IPS DF 4.7 (cell line): ENCODE results near the gene MAD2L1BP.

Source experiments
- DNase-seq: peaks from one replicate; pipeline ENCODE4 v3.0.0-alpha.2; 2013; ENCODE audit warnings: low spot score; ENCODE audit errors: extremely low read depth

MAD2L1BP gene

DNA sequence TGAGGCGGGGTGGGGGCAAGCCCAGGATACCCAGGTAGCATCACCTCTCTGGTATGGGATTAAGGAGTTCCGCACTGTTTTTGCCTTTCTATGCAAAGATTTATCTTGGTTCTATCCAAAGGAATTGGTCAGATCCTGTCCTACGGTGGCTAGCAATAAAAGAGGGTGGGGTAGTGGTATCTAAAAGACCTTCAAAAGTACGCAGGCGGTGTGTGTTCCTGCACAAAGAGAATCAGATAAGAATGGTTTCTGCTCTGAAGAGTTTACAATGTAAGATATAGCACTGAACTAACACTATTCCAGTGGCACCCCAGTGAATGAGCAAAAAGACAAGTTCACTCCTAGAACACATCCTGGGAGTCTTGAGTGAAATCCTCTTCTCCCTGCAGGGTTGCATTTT lies 45.7 kb downstream of the MAD2L1BP start:
- DNase-seq: no peak

DNA sequence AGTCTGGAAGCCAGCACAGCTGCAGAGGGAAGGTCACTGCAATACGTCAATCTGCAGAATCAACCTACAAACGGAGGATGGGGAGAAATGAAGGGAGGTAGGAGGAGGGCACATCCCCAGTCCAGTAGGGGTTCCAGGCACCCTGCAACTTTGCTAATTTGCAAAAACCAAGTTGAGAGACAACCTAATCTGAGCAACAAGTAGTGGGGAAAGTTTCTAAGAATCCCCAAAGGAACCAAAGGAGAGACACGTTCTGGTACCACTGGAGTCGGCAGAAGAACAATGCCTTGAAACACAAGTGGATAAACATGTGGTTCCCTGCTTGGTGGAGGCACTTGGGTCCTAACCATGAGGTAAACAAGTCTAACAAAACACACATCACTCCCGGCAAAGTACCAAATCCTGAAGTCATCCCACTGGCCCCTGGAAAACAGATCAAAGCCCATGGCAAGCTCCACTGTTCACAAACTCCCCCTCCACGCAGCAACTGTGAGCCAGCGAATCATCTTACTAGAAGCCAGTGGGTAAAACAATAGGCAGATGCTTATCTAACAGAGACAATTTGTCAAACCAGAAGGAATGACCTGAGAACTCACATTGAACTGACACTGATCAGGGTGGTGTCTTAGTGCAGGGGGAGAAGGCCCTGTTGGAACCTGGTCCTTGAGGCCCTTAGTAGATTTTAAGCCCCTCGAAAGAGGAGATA lies 47.2 kb downstream of the MAD2L1BP start:
- DNase-seq: no peak

DNA sequence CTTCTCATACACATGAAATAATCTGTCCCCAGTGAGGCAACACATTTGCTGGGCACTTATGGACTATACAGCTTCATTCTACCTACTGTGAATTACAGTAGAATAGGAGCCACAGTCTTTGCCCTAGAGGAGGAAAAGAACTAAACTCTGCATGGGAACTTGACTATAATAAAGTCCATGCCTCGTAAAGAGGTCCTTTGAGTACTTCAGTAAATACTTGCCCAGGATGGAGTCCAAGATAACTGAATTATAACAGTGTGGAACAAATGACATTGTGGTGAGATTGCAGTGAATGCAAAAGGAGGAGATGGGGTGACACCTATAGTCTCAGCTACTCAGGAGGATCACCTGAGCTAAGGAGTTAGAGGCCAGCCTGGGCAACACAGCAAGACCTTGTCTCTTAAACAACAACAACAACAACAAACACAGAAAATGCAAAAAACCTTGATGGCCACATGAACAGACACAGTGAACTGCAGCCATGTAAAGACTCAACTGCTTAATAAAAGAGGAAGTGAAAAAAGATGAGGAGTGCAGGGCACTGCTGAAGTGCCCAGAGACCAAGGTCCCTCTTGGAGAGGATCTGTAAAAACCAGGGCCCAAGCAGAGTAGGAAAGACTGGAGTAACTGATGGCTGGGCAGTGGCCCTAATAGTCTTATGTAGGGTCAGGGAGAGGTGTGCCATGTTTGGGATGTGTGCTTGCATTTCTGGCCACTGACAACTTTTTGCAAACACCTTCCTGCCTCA lies 48.2 kb downstream of the MAD2L1BP start:
- no peak for DNase-seq

DNA sequence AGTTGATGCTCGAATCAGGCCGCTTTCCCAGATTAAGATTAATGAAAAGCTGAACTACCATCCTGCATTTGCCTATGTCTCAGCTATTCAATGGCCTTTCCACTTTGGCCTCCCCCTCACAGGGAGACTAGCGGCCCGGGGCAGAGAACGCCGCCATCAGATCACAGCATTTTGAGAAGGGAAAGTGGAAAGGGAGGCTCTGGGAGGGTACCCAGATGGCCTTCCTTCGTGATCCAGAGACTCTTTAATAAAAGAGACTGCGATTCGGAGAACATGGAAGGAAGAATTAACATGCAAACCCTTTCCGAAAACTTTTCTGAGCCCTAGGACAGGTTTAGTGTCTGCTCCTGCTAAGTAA lies 51.4 kb downstream of the MAD2L1BP start:
- DNase-seq: no peak

DNA sequence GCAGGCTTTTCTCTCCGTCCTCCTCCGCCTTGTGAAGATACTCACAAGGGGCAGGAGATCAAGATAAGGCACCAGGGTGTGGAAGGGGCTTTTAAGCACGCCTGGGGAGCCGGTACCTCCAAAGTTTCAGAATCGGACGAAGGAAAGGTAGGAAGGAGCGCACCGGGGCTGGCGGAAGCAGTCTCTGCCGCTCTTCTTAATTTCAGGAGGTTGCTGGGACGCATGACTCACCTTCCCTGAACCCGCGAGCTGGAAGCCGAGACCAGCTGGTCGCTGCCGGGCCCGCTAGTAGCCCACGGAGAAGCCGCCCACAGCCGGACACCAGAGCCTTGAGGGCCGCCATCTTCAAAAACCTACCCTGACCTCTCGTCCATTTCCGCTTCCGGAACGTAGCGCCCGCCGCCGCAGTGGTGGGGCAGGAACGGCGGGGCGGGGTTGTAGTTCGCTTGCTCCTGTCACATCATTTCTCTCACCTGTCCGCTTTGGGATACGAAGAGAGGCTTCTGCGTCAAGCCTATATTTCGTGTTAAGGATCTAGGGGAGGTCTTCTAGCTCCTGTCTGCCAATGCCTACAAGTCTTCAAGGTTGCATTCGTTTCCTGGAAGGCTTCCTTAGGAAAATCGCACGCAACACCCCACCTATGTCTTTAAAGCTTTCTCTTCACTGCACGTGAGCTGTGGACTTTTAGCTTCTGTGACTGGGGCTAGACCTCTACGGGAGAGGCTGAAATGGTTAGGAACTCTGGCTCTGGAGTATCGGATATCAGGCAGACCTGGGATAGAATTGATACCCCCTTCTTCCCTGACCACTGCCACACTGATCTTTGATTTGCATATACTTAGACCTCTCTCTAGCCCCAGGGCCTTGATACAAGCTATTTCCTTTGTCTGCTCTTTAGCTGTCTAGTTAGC lies 52.1 kb downstream of the MAD2L1BP start, which contains the start of gene MRPS18A:
Gene MRPS18A (minus strand): TSS at position 355 of the 911 bp plus-strand sequence. CDS start 12 bp downstream, at position 343.
- DNase-seq: no peak

DNA sequence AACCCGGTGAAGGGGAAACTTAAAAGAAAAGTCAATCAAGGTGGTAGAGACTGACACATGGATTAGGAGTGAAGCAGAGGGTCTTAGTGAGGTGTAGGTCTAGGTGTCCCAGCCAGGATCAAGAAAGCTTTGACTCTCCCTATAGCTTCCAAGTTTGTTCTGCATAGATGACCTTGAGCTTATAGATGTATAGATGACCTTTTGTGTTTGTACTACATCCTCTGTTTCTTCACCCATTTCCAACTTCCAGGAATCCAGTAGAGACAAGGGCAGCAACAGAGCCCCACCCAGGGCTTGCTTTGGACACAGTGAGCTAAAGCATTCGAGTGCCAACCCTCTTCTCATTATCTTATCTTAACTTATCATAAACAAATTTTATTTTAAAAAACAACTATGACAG lies 53.8 kb downstream of the MAD2L1BP start:
- no peak for DNase-seq
